Progenitor cell of endocrine pancreas (in vitro differentiated cells): ENCODE measurements around the gene TTC13. TPM values are rescaled to one million over a fixed set of nuclear protein-coding genes. Genes with fewer than 3 reads are reported as not detected.
A peak's percentile ranks its signal among the peaks of the same experiment; 100 is the strongest.

Experiments used
- DNase-seq: peaks from one replicate; pipeline ENCODE4 v3.0.0; 2021; ENCODE audit warnings: low spot score; ENCODE audit not compliant: unreplicated experiment
- H3K27ac Mint-ChIP-seq: 2 replicates; pipeline ENCODE4 v1.8.0; 2021; ENCODE audit warnings: mild to moderate bottlenecking, moderate library complexity, mixed read lengths
- H3K27me3 Mint-ChIP-seq: 2 replicates; pipeline ENCODE4 v1.8.0; 2021; ENCODE audit warnings: mixed read lengths
- H3K36me3 Mint-ChIP-seq: 2 replicates; pipeline ENCODE4 v1.8.0; 2022; ENCODE audit warnings: mixed read lengths; ENCODE audit not compliant: insufficient read depth
- H3K4me1 Mint-ChIP-seq: 2 replicates; pipeline ENCODE4 v1.8.0; 2021; ENCODE audit warnings: low read depth, mixed read lengths
- H3K4me3 Mint-ChIP-seq: 2 replicates; pipeline ENCODE4 v1.8.0; 2021; ENCODE audit warnings: low read depth, mild to moderate bottlenecking, moderate library complexity, mixed read lengths
- H3K9me3 Mint-ChIP-seq: 2 replicates; pipeline ENCODE4 v1.8.0; 2021; ENCODE audit warnings: low read depth, mixed read lengths
- total RNA-seq: library from RNA; stranded (reverse); gene quantifications from 2 replicates; pipeline ENCODE4 v1.2.1, GENCODE V29; 2021
- TF ChIP-seq, protein P1 (sequence below): fragments of 200-600 bp; sonication (generic); IDR thresholded peaks from one replicate; pipeline ENCODE4 v1.5.0; 2021; ENCODE audit warnings: antibody characterized with exemption, mild to moderate bottlenecking; ENCODE audit not compliant: unreplicated experiment

TTC13 gene
- total RNA-seq, 1 donor from 2014 or later, result 22.3 TPM

DNA sequence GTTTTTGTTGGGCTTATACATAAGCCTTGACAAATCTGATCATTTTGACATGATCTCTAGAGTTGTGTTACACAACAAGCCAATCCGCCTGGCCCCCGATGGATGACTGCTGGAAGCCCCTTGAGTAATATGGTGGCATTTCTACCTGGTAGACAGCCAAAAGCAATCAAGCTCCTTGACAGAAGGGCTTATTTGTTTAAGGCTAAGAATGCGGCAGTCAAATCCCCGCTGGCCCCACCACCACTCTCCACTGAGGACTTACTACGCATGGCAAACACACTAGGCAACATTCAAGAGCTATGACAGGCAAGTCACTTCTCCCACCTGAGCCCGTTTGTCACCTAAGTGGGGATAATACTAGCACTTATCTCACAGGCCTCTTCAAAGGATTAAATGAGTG is 77.0 kb downstream of the TTC13 start:
- Mint-ChIP-seq H3K9me3 (no peaks in the 10 kb centered on the region), H3K27ac (peak overlapping the region; percentile 56), H3K4me1 (peaks cover 18% of the 10 kb centered on the region), H3K4me3 (no peak overlapping the region), H3K36me3 (peaks cover 19% of the 10 kb centered on the region), H3K27me3 (no peaks in the 10 kb centered on the region)
- no peak for DNase-seq
- TF ChIP-seq, protein P1, sequence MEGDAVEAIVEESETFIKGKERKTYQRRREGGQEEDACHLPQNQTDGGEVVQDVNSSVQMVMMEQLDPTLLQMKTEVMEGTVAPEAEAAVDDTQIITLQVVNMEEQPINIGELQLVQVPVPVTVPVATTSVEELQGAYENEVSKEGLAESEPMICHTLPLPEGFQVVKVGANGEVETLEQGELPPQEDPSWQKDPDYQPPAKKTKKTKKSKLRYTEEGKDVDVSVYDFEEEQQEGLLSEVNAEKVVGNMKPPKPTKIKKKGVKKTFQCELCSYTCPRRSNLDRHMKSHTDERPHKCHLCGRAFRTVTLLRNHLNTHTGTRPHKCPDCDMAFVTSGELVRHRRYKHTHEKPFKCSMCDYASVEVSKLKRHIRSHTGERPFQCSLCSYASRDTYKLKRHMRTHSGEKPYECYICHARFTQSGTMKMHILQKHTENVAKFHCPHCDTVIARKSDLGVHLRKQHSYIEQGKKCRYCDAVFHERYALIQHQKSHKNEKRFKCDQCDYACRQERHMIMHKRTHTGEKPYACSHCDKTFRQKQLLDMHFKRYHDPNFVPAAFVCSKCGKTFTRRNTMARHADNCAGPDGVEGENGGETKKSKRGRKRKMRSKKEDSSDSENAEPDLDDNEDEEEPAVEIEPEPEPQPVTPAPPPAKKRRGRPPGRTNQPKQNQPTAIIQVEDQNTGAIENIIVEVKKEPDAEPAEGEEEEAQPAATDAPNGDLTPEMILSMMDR, result no peak

DNA sequence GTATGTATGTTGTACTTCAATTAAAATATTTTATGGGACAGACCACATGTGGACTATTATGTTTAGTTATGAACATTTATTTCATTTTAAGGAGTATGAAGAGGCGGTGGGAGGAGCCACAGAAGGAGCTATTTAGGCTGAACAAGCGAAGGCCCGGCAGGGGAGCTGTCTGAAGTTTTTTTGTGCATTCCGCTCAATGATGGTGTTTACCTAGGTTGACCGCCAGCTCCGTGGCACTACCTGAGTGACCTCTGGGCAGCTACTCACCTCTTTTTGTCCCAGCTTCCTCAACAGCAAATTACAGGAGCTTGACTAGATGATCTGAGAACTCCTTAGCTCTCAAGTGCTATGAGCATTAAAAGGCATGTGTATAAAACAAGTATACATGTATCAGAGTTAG is 77.7 kb downstream of the TTC13 start:
- TF ChIP-seq, protein P1, result peak; percentile 29
- Mint-ChIP-seq H3K36me3 (peaks cover 19% of the 10 kb centered on the region), H3K4me1 (peaks cover 18% of the 10 kb centered on the region), H3K9me3 (no peaks in the 10 kb centered on the region), H3K27me3 (no peaks in the 10 kb centered on the region), H3K27ac (peak overlapping the region; percentile 69), H3K4me3 (no peak overlapping the region)
- DNase-seq, result no peak

DNA sequence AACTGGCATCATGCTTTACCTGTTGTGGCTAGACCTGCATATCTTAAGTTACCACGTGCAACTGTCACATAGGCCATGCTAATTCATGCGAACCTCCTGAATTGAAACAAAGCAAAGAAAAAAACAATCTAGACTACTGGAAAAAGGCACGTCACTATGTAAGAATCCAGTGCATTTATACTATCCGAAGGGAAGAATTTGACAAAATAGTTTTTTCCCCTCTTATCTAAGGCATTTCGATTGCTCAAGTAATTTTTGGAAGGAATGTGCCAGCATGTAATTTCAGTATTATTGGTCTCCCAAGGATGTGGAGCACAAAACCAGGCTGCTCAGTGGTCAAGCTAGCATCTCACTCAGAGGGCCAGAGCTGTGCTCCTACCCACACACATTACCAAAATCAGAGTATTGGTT is 78.8 kb downstream of the TTC13 start:
- no peak overlapping the region for H3K4me3 Mint-ChIP-seq
- no peaks in the 10 kb centered on the region for H3K27me3 Mint-ChIP-seq
- peak overlapping the region; percentile 82 for H3K27ac Mint-ChIP-seq
- peaks cover 20% of the 10 kb centered on the region for H3K4me1 Mint-ChIP-seq
- no peak for DNase-seq
- H3K36me3 Mint-ChIP-seq, result peaks cover 12% of the 10 kb centered on the region
- TF ChIP-seq, protein P1, result no peak
- H3K9me3 Mint-ChIP-seq, result no peaks in the 10 kb centered on the region

DNA sequence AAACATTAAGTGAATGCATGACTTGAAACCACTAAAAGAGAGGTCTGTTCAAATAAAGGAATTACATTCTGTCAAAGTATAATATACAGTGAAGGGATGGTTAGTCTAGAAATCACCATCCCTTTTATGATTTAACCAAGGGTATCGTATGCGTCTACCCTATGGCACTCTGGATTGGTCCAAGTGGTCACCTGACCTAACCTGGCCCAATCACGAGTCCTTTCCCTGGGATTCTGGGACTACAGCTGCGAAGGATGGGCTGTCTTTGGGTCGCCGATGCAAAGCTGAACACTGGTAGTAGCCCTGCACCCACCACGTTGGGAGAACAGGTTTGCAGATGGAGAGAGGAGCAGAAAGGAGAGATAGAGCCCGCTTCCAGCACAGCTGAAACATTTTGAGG is 79.9 kb downstream of the TTC13 start:
- H3K9me3 Mint-ChIP-seq, result no peaks in the 10 kb centered on the region
- H3K4me3 Mint-ChIP-seq, result no peak overlapping the region
- no peak for DNase-seq
- TF ChIP-seq, protein P1, result no peak
- H3K36me3 Mint-ChIP-seq, result peaks cover 6% of the 10 kb centered on the region
- H3K27me3 Mint-ChIP-seq, result no peaks in the 10 kb centered on the region
- peaks cover 29% of the 10 kb centered on the region for H3K4me1 Mint-ChIP-seq
- H3K27ac Mint-ChIP-seq, result no peak overlapping the region

DNA sequence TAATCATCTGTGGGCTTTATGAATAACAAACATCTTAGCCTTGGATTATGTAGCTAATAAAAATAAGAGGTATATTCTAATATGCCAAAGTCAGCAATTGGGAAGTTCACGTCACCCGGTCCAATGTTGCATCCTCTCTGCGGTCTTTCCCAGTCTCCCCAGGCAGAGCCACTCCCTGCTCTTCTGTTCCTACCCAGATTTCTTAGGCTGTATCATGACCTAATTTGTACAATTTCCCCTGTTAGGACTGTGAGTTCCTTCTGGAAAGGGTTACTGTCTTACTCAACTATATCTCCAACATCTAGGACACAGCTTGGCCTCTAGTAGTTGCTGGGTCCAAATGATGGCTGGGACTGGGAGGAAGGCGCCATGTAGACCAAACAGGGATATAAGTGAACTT is 80.5 kb downstream of the TTC13 start:
- H3K27me3 Mint-ChIP-seq, result no peaks in the 10 kb centered on the region
- H3K36me3 Mint-ChIP-seq, result peaks cover 1% of the 10 kb centered on the region
- H3K9me3 Mint-ChIP-seq, result no peaks in the 10 kb centered on the region
- H3K4me3 Mint-ChIP-seq, result no peak overlapping the region
- H3K27ac Mint-ChIP-seq, result no peak overlapping the region
- peaks cover 29% of the 10 kb centered on the region for H3K4me1 Mint-ChIP-seq
- DNase-seq, result no peak
- TF ChIP-seq, protein P1, result no peak
